ENCODE results near the gene RIN1.

The RIN1 gene

DNA sequence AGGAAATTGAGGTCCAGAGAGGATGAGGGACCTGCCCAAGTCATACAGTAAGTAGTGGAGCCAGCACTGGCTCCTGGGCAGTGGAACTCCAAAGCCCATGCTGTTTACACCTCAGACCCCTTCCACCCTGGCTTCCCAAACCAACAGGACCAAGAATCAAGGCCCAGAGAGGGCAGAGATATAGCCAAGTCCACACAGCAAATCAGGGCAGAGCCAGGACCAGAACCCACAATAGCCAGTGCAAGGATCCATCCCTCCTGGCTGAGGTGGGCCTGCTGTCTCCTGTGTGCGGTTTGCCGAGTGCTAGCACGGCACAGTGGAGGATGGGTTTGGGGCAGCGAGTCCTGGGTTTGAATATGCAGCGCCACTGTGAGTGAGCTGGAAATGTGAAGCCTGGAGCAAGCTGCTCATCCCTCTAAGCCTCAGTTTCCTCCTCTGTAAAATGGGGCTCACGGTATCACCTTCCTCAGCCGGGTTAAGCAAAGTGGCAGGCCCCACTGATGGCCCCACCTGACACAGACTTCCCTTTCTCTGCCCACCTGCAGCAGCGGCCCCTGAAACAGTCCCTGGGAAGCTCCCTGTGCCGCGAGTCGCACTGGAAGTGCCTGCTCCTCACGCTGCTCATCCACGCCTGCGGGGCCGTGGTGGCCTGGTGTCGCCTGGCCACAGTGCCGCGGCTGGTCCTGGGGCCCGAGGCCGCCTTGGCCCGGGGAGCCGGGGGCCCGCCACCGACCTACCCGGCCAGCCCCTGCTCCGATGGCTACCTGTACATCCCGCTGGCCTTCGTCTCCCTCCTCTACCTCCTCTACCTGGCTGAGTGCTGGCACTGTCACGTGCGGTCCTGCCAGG is 42.2 kb downstream of the RIN1 start:
- no peak for DNase-seq

DNA sequence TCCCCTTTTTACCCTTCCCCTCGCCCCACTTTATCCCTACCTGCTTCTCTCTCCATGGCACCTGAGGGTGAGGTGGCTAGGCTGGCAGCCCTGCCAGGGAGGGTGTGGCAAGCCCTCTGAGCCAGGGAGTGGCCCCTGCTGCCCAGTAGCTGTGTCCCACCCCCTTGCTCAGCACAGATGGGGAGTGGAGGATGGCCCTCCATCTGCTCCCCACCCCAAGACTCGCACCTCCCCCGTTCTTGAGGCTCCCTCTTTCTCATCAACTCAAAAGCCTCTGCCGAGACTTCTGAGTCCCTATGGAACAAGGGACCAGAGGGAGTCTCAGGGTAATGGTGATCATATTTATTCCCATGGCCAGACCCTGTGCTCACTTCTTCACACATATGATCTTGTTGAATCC is 42.9 kb downstream of the RIN1 start:
- no peak for DNase-seq

DNA sequence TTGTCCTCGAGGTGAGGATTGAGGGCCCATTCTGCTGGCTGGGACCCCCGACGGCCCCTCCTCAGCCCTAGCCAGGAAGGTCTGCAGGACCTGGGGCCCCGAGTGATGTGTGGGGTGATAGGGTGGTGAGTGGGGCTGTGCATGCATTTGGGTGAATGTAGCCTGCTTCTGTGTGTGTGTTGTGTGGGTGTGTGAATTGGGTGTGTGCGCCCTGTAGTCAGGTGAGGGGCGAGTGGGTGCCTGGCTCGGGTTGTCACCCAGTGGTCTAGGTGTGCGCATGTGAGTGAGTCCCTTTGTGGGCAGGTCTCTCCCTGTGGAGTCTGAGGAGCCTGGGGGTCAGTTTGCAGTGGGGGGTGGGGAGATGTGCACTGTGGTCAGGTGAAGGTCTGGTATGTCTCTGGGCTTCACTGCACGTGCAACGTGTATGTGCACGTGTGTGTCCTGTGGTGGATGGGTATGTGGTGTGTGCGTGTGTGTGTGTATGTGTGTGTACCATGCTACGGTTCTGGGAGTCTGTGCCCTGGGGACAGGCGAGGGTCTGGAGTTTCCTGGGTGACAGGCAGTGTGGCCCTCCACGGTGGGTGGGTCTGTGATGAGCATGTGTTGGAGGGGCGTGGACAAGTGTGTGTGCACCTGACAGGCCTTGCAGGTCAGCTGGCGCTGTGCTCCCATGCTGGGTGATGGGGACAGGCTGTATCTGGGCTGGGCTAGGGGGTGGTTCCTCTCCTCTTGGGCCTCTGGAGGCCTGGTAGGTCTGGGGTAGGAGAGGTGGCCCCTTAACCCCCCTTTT is 43.5 kb downstream of the RIN1 start:
- DNase-seq: no peak

DNA sequence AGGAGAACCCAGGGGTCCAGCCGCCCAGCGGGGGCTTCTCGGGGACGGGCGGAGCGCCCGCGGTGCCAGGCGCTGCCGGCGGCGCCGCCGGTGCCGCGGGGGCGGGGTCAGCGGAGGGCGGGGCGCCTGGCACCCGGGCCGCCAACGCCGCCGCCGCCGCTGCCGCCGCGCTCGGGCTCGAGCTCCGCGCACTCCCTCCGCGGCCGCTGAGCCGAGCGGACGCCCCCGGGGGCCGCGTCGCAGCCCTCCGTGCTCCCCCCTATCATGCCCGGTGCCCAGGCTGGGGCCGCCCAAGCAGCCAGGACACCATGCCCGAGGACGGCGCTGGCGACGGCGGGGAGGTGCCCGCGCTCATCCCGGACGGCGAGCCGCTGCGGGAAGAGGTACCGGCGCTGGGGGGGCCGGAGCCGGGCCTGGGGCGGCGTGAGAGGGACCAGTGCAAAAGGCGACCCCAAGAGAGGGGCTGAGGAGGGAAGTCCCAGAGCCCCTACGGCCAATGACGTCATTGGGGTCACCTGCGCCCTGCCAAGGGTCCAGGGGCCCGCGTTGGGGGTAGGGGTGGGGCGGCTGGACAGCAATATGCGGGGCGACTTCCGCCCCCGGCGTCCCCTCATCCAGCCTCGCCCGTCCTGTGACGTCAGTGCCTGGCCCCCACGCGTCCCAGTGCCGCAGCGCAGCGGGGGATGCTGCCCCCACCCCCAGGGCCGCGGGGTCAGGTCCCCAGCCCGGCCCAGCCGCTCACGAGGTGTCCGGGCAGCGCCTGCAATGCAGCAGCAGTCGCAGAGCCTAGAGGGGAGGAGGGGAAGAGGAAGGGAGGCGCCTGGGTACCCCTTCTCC is 44.3 kb downstream of the RIN1 start, which contains the start of gene TMEM151A:
Gene TMEM151A, plus strand, starts transcription at position 189 of the 837 bp plus-strand sequence. Its CDS starts 120 bp downstream, at position 309.
- DNase-seq: no peak

DNA sequence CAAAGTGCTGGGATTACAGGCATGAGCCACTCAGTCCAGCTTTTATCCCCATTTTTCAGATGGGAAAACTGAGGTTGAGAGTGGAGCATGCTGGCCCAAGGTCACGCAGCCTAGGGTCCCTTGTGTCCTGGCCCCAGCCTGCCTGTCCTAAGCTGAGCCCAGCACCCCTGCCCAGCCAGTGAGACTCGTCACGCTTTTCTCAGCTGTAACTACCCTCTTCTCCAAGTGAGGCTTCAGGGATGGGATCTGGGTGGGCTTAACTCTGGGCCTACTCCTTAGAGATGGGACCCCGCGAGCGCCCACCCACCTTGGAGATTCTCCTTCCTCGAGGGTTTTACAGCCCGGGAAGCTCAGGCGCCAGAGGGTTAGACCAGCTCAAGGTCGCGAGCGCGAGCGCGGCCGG is 44.9 kb downstream of the RIN1 start:
- no peak for DNase-seq

DNA sequence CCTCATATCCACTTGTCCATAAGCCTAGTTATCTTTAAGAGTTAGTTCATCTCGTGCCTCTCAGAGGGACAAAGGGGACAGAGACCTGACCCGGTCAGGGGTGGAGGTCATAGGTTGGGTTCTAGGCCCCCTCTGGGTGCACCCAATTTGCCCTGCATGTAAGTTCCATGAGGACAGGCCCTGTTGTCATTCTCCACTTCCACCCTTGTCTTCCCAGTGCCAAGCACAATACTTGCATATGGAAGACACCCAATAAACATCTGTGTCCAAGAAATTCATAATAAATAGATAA is 46.0 kb downstream of the RIN1 start:
- no peak for DNase-seq

DNA sequence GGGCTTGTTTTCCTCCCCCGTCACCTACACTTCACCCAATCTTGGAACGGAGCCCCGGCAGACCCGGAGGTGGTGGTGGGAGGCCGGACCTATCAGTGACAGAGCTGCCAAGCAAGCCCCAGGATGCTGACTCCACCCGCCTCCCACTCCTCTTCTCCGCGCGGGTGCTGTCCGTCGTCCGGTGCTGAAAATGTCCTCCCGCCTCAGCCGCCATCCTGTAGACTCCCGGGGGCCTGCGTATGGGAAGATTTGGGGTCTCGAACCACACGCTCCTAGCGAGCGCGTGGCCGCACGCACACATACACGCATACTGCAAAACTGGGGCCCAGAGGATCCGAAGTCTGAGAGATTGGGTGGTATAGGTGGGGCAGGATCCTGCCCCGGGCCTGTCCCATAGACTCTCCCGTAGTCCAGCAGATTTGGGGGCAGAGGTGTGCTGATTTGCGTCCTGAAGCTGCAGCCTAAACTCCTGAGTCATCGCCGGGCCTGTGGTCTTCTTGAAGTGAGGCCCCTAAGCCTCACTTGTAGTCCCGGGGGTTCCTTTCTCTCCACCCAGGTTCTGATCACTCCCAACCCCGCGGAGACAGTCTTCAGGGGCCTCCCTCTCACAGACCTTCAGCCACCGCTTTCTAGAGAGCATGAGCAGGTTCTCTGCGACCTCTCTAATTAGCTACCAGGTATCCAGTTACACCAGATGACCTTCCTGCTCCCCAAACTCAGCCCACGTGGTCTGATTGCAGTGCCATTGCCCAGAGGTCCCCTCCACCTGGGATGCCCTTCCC is 46.5 kb downstream of the RIN1 start:
- DNase-seq: no peak

DNA sequence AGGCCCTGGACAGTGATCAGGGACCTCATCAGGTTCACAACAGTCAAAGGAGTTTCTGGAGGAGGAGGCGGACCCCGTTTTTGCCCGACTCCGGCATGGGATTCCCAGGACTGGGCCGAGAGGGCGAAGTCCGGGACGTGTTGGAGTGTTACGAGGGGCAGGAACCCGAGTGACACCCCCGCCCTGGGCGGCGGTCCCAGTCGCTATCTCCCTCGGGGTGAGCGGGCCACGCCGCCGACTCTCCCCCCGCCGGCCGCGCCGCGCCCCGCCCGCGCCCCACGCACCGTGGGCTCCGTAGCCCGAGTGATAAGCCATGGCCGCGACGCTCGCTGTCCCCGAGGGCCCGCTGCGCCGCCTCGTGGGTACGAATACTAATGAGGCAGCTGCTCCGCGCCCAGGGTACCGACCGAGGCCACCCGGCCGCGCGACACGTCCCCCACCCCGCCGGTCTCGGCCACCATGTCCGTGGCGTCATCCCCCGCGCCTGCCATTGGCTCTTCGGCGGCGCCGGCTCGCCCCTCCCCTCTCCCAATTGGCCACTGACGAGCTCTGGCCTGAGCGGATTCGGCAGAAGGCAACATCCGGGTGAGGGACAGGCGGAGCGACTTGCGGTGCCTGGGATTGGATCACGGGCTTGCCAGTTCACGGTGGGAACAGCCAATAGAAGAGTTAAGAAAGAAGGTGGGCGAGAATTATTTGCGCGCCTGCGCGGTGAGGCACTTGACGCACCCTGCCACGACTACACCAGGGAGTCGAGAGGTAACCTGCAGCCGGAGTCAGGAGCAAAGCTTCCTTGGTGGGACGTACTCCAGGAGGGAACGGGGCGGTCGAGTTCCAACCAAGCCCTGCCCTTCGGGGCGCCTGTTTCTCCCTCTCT is 47.3 kb downstream of the RIN1 start, which contains the start of gene YIF1A:
Gene YIF1A, minus strand, starts transcription at position 473 of the 877 bp plus-strand sequence. Its CDS starts 158 bp downstream, at position 315.
- DNase-seq: peak; percentile 97

DNA sequence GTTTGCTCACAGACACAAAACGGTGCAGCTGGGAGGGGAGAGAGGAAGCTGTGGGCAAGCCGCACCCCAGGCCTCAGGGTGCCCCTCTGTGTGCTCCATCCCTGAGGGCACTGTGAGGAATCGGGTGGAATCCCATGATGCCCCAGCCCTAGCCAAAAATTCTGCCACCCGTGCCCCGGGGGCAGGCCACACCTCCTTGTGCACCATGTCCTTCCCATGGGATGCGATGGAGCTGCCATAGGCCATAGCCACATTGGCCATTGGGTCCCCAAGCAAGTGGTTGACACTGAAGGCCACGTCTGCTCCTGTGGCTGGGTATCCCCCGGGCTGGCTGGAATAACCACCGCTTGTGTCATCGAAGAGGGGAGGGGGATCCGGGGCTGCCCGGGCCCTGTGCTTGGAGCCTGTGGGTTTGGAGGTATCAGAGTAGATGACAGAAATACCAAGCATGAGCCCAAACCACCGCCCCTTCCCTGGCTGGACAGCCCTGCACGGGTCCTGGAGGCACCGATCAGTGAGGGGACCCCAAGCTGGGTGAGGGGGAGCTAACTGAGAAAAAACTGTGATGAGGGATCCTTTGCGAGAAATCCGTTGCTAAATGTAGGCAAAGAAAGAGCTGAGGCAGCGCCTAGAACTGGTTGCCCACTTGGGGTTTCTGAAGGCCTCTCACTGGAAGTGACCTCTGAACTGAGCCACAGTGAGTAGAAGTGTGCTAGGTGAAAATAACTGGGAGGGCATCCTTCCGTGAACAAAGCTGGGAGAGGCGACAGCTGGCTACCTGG is 48.2 kb downstream of the RIN1 start:
- DNase-seq: no peak

DNA sequence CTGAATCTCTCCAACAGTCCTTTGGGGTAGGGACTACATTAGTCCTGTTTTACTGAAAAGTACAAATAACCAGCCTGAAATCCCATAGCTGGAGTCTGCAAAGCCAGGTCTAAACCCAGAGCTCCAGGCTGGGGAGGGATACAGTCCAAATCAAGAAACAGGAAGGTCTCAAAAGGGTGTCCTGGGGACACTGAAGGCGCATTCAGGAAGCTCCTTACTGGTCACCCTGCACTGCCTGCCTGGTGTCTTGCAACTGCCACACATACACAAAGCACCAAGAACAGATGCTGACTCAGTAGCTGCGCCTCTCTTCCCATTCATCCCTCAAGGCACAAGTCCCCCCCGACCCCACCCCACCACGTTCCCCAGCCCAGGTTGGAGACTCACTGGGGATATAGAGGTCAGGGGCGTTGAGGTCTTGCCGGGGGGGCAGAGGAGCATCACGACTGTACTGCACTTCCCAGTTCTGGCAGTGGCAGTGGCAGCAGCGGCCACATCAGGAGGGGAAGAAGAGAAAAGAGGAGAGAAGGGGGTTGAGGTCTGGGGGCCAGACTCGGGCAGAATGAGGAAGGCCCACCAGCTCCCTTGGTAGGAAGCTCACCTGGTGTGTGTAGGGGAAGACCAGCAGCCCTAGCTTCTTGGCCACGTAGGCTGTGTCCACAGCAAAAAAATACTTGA is 48.9 kb downstream of the RIN1 start:
- DNase-seq: no peak

DNA sequence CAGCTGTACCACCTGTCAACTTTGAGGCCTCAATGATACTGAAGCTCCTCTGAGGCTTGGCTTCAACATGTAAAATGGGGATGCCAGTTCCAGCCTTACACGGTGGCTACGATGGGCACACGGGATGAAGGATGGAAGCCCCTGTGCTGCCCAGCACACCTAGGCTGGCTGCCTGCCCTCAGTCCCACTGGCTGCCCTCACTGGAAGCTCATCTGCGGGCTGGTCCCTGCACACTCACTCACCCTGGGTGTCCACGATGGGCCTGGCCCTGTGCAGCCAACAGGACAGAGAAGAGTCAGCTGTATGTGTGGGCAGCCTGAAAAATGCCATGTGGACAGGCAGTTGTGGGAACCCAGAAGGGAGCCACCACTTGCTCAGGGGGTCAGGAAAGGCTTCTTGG is 49.5 kb downstream of the RIN1 start:
- DNase-seq: no peak

DNA sequence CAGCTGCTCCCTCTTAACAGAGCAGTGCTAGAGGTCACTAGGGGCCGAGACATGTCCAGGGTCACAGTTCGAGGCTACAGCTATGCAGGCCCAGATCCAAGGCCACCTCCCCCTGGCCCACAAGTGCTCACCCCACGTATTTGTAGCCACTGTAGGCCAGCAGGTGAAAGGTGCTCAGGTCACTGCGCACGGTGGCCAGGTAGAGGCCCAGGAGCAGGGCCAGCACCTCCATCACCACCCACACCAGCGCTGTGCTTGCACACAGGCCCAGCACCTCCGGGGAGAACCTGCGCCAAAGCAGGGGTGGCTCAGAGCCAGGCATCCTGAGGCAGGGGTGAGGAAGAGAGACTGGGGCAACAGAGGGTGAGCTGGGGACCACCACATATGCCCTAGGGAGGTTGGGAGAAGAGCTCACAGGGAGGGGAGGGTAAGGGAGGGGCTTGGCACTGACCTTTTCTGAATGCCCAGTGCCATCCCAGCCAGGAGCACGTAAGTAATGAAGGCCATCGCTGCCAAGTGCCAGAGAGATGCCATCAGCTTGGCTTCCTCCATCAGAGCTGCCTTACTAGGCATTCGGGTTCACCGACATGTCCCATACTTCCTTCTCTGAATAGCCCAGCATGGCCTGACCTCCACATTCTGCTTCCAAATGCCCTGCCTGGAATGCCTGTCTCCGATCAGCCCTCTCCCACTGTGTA is 50.8 kb downstream of the RIN1 start:
- no peak for DNase-seq

DNA sequence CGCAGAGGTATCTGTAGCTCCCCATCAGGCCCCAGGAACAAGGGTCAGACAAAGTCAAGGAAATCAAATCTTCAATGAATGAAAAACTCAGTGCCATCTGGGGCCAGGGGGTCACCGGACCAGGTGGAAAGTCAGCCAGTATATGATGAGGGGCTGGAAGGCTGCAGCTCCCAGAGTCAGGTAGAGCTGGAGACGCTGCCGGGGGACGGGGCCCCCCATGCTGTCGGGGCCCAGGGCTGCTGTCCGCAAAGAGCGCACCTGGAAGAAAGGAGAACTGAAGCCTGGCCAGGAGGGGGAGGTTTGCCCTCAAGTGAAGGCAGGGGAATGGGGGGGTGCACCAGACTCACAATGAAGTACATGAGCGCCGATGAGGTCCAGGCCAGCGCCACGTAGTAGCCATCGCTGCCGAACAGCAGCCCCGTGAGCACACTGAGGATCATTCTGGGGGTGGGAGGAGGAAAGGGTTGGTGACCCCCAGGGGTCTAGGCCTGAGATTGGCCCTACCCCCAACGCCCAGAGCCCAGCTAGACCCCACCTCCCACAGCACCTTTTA is 51.6 kb downstream of the RIN1 start:
- no peak for DNase-seq

DNA sequence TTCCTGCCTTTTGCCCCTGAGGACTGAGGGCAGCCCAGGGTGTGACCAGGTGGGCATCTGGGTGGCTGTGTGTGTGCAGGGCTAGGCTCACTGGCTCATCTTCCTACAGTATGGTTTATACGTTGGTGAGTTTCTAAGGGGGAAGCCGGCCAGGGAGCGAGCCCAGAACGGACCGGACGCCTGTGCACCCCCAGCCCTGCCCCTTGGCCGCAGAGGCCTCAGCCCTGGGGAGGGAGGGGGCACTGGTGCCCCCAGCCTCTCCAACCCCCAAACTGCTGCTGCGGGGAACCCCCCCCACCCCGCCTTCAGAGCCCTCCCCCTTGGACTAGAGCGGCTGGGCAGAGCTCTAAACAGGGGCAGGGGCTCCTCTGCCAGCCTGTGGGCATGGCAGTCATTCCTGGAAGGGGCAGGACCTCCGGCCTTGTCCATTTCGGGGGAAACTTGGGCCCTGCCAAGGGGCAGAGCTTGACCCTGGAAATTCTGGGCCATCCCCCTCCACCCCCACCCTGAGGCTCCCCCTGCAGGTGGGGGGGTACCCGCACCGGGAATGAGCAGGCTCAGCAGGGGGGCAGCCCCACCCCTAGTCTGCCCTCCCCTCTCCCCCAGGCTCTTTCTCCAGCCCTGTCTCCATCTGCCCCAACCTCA is 52.7 kb downstream of the RIN1 start:
- no peak for DNase-seq

DNA sequence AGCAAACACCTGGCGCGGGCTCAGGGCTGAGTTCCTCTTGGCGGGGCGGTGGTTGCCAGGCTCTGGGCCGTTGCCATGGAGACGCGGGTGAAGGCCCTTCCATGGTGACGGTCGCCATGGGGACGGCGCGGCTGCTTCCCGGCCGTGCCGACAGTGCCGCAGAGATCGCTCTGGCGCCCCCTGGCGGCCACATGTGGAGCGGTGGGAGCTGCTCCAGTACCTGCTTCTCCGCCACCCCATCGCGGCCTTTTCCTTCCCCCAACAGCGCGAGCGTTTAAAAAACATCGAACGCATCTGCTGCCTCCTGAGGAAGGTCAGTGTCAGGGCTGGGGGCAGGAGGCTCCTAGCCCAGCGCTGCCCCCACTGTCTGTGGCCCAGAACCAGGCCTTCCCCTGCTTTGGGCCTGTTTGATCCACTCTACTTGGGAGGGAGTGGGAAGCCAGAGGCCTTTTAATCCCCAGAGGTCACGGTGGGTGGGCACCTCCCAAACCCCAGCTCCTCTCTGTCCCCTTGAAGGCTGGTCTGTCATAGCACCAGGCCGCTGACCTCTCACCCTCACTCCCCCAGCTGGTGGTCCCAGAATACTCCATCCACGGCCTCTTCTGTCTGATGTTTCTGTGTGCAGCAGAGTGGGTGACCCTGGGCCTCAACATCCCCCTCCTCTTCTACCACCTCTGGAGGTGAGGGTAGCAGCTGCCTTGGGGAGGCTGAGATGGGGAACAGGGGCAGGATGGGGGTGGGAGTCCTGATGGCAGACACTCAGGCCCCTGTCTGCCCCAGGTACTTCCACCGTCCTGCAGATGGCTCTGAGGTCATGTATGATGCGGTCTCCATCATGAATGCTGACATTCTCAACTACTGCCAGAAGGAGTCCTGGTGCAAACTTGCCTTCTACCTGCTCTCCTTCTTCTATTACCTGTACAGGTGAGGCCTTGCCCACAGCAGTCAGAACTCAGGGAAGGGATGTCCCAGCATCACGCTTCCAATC is 53.5 kb downstream of the RIN1 start:
- DNase-seq: peak; percentile 99

Measured in NCI-H510A (cell line).